Measurements from ENCODE around the gene HYI.
"Not testable (repeated sequence)": the region's sequence is repeated elsewhere in the genome, so short reads cannot be mapped to it uniquely, and the experiment has no call there.

The HYI gene

GRCh38 chr1:43475611-43476401 lies 22.1 kb upstream of the HYI start:
- H3K9me3 ChIP-seq (ENCODE audit: control extremely low read depth in 1 of 5, control insufficient read depth in 4 of 5, insufficient read depth in 2 of 5, low read depth in 1 of 5, low read length in 4 of 5); H3K4me3 ChIP-seq (ENCODE audit: control insufficient read depth in 1 of 7, extremely low read depth in 1 of 7, insufficient read depth in 4 of 7, low read depth in 2 of 7, low read length in 6 of 7); POLR2A ChIA-PET; CTCF ChIA-PET; H3K36me3 ChIP-seq (ENCODE audit: control insufficient read depth in 4 of 4, insufficient read depth in 4 of 4, low read length in 3 of 4); H3K4me1 ChIP-seq (ENCODE audit: control extremely low read depth in 1 of 4, control insufficient read depth in 4 of 4, insufficient read depth in 4 of 4, low read length in 3 of 4); H3K27me3 ChIP-seq (replicated peaks in 2 of 5; ENCODE audit: control insufficient read depth in 4 of 5, insufficient read depth in 5 of 5, low read length in 4 of 5); H3K27ac ChIP-seq (ENCODE audit: insufficient read depth in 1 of 2, low read depth in 1 of 2, low read length in 2 of 2, poor library complexity in 1 of 2, severe bottlenecking in 2 of 2): not testable (repeated sequence)
- DNase-seq = peak in 1 of 3 donors; percentile 14
- 90% methylated on average over 7 of the region's 10 CpGs for WGBS (ENCODE audit: insufficient coverage)

GRCh38 chr1:43473463-43473862 lies 19.7 kb upstream of the HYI start:
- peaks cover 0 to 2% (median 1%) of the 10 kb centered on the region in 5 experiments for H3K9me3 ChIP-seq (ENCODE audit: control extremely low read depth in 1 of 5, control insufficient read depth in 4 of 5, insufficient read depth in 2 of 5, low read depth in 1 of 5, low read length in 4 of 5)
- no peak for DNase-seq
- no peak overlapping the region for H3K4me3 ChIP-seq (ENCODE audit: control insufficient read depth in 1 of 7, extremely low read depth in 1 of 7, insufficient read depth in 4 of 7, low read depth in 2 of 7, low read length in 6 of 7)
- H3K27me3 ChIP-seq (replicated peaks in 2 of 5; ENCODE audit: control insufficient read depth in 4 of 5, insufficient read depth in 5 of 5, low read length in 4 of 5) = no peaks in the 10 kb centered on the region
- no peaks in the 10 kb centered on the region for H3K36me3 ChIP-seq (ENCODE audit: control insufficient read depth in 4 of 4, insufficient read depth in 4 of 4, low read length in 3 of 4)
- no peak overlapping the region for H3K27ac ChIP-seq (ENCODE audit: insufficient read depth in 1 of 2, low read depth in 1 of 2, low read length in 2 of 2, poor library complexity in 1 of 2, severe bottlenecking in 2 of 2)
- WGBS (ENCODE audit: insufficient coverage) = 87% methylated on average over 2 of the region's 4 CpGs
- POLR2A ChIA-PET = interaction anchor here (0.5 to 0.7 kb wide), 2 partner anchors 61 to 1388 kb away, joined by 3 read pairs; no protein-coding TSS in a partner anchor
- H3K4me1 ChIP-seq (ENCODE audit: control extremely low read depth in 1 of 4, control insufficient read depth in 4 of 4, insufficient read depth in 4 of 4, low read length in 3 of 4) = no peaks in the 10 kb centered on the region
- CTCF ChIA-PET = no interaction called here

- H3K4me3 ChIP-seq (ENCODE audit: control insufficient read depth in 1 of 7, extremely low read depth in 1 of 7, insufficient read depth in 4 of 7, low read depth in 2 of 7, low read length in 6 of 7); H3K9me3 ChIP-seq (ENCODE audit: control extremely low read depth in 1 of 5, control insufficient read depth in 4 of 5, insufficient read depth in 2 of 5, low read depth in 1 of 5, low read length in 4 of 5); H3K27me3 ChIP-seq (replicated peaks in 2 of 5; ENCODE audit: control insufficient read depth in 4 of 5, insufficient read depth in 5 of 5, low read length in 4 of 5); H3K4me1 ChIP-seq (ENCODE audit: control extremely low read depth in 1 of 4, control insufficient read depth in 4 of 4, insufficient read depth in 4 of 4, low read length in 3 of 4); DNase-seq; H3K27ac ChIP-seq (ENCODE audit: insufficient read depth in 1 of 2, low read depth in 1 of 2, low read length in 2 of 2, poor library complexity in 1 of 2, severe bottlenecking in 2 of 2); H3K36me3 ChIP-seq (ENCODE audit: control insufficient read depth in 4 of 4, insufficient read depth in 4 of 4, low read length in 3 of 4); CTCF ChIA-PET; POLR2A ChIA-PET: not testable (repeated sequence)
- 90% methylated on average over 2 of the region's 6 CpGs for WGBS (ENCODE audit: insufficient coverage)
Observed at GRCh38 chr1:43472463-43473151, 18.9 kb upstream of the HYI start.

- no peaks in the 10 kb centered on the region for H3K27me3 ChIP-seq (replicated peaks in 2 of 5; ENCODE audit: control insufficient read depth in 4 of 5, insufficient read depth in 5 of 5, low read length in 4 of 5)
- ChIA-PET POLR2A (no interaction called here), CTCF (no interaction called here)
- no peaks in the 10 kb centered on the region for H3K9me3 ChIP-seq (ENCODE audit: control extremely low read depth in 1 of 5, control insufficient read depth in 4 of 5, insufficient read depth in 2 of 5, low read depth in 1 of 5, low read length in 4 of 5)
- H3K4me3 ChIP-seq (ENCODE audit: control insufficient read depth in 1 of 7, extremely low read depth in 1 of 7, insufficient read depth in 4 of 7, low read depth in 2 of 7, low read length in 6 of 7) = no peak overlapping the region
- no peaks in the 10 kb centered on the region for H3K4me1 ChIP-seq (ENCODE audit: control extremely low read depth in 1 of 4, control insufficient read depth in 4 of 4, insufficient read depth in 4 of 4, low read length in 3 of 4)
- no peak overlapping the region for H3K27ac ChIP-seq (ENCODE audit: insufficient read depth in 1 of 2, low read depth in 1 of 2, low read length in 2 of 2, poor library complexity in 1 of 2, severe bottlenecking in 2 of 2)
- no peak for DNase-seq
- WGBS (ENCODE audit: insufficient coverage) = 95% methylated on average over 4 of the region's 5 CpGs
- no peaks in the 10 kb centered on the region for H3K36me3 ChIP-seq (ENCODE audit: control insufficient read depth in 4 of 4, insufficient read depth in 4 of 4, low read length in 3 of 4)
Observed at GRCh38 chr1:43472087-43472462, 18.3 kb upstream of the HYI start.

GRCh38 chr1:43469932-43470331 lies 16.2 kb upstream of the HYI start:
- no peak overlapping the region for H3K27ac ChIP-seq (ENCODE audit: insufficient read depth in 1 of 2, low read depth in 1 of 2, low read length in 2 of 2, poor library complexity in 1 of 2, severe bottlenecking in 2 of 2)
- CTCF ChIA-PET = no interaction called here

GRCh38 chr1:43468414-43468813 lies 14.7 kb upstream of the HYI start:
- POLR2A ChIA-PET = no interaction called here
- no peak overlapping the region for H3K27ac ChIP-seq (ENCODE audit: insufficient read depth in 1 of 2, low read depth in 1 of 2, low read length in 2 of 2, poor library complexity in 1 of 2, severe bottlenecking in 2 of 2)
- DNase-seq = no peak
- CTCF ChIA-PET = no interaction called here
- WGBS (ENCODE audit: insufficient coverage) = 96% methylated on average over 3 of the region's 3 CpGs
- no peak overlapping the region for H3K4me3 ChIP-seq (ENCODE audit: control insufficient read depth in 1 of 7, extremely low read depth in 1 of 7, insufficient read depth in 4 of 7, low read depth in 2 of 7, low read length in 6 of 7)
- no peaks in the 10 kb centered on the region for H3K9me3 ChIP-seq (ENCODE audit: control extremely low read depth in 1 of 5, control insufficient read depth in 4 of 5, insufficient read depth in 2 of 5, low read depth in 1 of 5, low read length in 4 of 5)
- H3K27me3 ChIP-seq (replicated peaks in 2 of 5; ENCODE audit: control insufficient read depth in 4 of 5, insufficient read depth in 5 of 5, low read length in 4 of 5) = no peaks in the 10 kb centered on the region
- H3K4me1 ChIP-seq (ENCODE audit: control extremely low read depth in 1 of 4, control insufficient read depth in 4 of 4, insufficient read depth in 4 of 4, low read length in 3 of 4) = peaks cover 0 to 9% (median 3%) of the 10 kb centered on the region in 4 experiments
- H3K36me3 ChIP-seq (ENCODE audit: control insufficient read depth in 4 of 4, insufficient read depth in 4 of 4, low read length in 3 of 4) = no peaks in the 10 kb centered on the region

More at GRCh38 chr1:43469932-43470331, 16.2 kb upstream of the HYI start:
- Histone ChIP-seq H3K27me3 (replicated peaks in 2 of 5; ENCODE audit: control insufficient read depth in 4 of 5, insufficient read depth in 5 of 5, low read length in 4 of 5) (no peaks in the 10 kb centered on the region), H3K4me1 (ENCODE audit: control extremely low read depth in 1 of 4, control insufficient read depth in 4 of 4, insufficient read depth in 4 of 4, low read length in 3 of 4) (peaks cover 0 to 9% (median 3%) of the 10 kb centered on the region in 4 experiments), H3K9me3 (ENCODE audit: control extremely low read depth in 1 of 5, control insufficient read depth in 4 of 5, insufficient read depth in 2 of 5, low read depth in 1 of 5, low read length in 4 of 5) (no peaks in the 10 kb centered on the region), H3K4me3 (ENCODE audit: control insufficient read depth in 1 of 7, extremely low read depth in 1 of 7, insufficient read depth in 4 of 7, low read depth in 2 of 7, low read length in 6 of 7) (no peak overlapping the region), H3K36me3 (ENCODE audit: control insufficient read depth in 4 of 4, insufficient read depth in 4 of 4, low read length in 3 of 4) (no peaks in the 10 kb centered on the region)
- 100% methylated on average over 1 of the region's 1 CpG for WGBS (ENCODE audit: insufficient coverage)
- DNase-seq = no peak
- POLR2A ChIA-PET = no interaction called here

GRCh38 chr1:43466403-43466802 lies 12.7 kb upstream of the HYI start:
- Histone ChIP-seq H3K9me3 (ENCODE audit: control extremely low read depth in 1 of 5, control insufficient read depth in 4 of 5, insufficient read depth in 2 of 5, low read depth in 1 of 5, low read length in 4 of 5) (no peaks in the 10 kb centered on the region), H3K36me3 (ENCODE audit: control insufficient read depth in 4 of 4, insufficient read depth in 4 of 4, low read length in 3 of 4) (no peaks in the 10 kb centered on the region), H3K4me1 (ENCODE audit: control extremely low read depth in 1 of 4, control insufficient read depth in 4 of 4, insufficient read depth in 4 of 4, low read length in 3 of 4) (peaks cover 0 to 9% (median 3%) of the 10 kb centered on the region in 4 experiments), H3K27me3 (replicated peaks in 2 of 5; ENCODE audit: control insufficient read depth in 4 of 5, insufficient read depth in 5 of 5, low read length in 4 of 5) (no peaks in the 10 kb centered on the region), H3K4me3 (ENCODE audit: control insufficient read depth in 1 of 7, extremely low read depth in 1 of 7, insufficient read depth in 4 of 7, low read depth in 2 of 7, low read length in 6 of 7) (no peak overlapping the region), H3K27ac (ENCODE audit: insufficient read depth in 1 of 2, low read depth in 1 of 2, low read length in 2 of 2, poor library complexity in 1 of 2, severe bottlenecking in 2 of 2) (no peak overlapping the region)
- ChIA-PET POLR2A (no interaction called here), CTCF (interaction anchor here (1.4 kb wide), 1 partner anchor 10 kb away, joined by 4 read pairs; no protein-coding TSS in a partner anchor)
- peak in 2 of 3 donors; percentile 28 to 38 for DNase-seq
- WGBS (ENCODE audit: insufficient coverage) = 39% methylated on average over 2 of the region's 2 CpGs
